DMS53 (cell line): ENCODE measurements around the gene TRAF5.

Source experiments
- DNase-seq: peaks from one replicate; lab custom pipeline; 2025; lab: John Stamatoyannopoulos, UW

TRAF5 gene

DNA sequence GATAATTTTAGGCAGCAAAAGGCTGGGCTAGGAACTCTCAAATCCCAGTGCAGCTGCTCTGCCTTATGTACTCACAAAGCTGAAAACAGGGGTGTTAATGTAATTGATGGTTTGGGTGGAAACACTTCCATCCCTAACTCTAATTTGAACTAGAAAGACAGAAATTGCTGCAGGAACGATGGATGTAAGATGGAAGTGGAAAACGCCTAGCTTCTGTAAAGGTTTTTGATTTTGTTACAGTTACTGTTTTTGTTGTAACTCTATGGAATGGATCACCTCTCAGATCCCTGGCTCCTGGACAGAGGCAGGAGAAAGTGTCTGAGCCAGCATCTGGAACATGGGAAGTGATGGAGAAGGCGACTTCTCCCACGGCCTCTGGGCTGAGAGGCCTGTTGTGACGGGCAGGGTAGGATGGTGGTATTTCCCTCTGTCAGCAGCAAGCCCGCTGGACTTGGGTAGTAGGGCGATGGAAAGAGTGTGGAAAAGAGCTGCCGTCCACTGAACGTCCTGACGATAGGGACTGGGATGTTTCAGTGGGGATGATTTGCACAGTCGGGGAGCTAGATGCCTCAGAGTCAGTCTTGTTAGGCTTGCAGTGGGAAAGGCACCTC is 1.6 kb downstream of the TRAF5 start:
- peak; percentile 56 for DNase-seq

DNA sequence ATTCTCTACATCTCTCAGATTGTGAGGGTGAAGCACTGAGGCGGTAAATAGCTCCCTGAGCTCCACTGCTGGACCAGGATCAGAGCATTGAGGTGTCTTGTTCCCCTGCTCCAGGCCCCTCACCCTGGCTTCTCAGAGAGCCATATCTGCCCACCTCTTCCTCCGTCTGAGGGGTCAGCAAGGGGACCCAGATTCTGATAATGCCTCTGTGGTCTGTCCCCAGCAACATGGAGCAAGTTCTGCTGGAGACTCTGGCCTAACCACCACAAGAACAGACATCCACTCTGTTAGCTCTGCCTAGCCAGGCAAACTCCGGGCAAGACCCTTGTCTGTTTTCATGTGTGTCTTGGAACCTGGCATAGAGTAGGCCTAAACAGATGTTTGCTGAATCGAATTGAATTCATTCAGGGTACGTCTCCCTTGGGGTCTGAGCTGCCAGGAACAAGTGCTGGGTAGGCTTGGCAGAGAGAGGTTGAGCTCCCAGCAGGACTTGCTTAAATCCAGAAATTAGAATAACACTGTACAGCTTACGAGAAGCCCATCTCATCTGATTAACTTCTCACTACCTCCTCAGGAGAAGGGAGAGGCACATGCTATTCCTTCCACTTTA is 2.3 kb downstream of the TRAF5 start:
- DNase-seq, result peak; percentile 51

DNA sequence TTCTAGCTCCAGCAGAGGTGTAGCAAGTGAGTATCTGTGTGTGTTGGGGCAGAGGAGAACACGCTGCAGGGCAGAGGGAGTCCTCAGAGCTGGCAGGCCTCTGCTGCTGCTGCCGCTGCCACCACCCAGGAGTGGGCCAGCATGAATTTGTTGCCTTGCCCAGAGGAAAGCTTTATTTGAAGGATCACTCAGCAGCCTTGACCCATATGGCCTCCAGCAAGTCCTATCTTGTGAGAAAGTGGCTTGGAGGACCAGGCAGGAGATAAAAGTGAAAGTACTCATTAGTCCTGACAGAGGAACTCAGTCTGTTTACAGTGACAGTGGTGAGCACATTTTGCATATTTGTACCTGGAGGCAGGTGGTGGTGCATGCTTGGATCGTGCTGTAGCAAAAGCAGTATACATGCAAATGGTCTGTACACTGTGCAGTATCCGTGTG is 3.1 kb downstream of the TRAF5 start:
- DNase-seq, result peak; percentile 76

DNA sequence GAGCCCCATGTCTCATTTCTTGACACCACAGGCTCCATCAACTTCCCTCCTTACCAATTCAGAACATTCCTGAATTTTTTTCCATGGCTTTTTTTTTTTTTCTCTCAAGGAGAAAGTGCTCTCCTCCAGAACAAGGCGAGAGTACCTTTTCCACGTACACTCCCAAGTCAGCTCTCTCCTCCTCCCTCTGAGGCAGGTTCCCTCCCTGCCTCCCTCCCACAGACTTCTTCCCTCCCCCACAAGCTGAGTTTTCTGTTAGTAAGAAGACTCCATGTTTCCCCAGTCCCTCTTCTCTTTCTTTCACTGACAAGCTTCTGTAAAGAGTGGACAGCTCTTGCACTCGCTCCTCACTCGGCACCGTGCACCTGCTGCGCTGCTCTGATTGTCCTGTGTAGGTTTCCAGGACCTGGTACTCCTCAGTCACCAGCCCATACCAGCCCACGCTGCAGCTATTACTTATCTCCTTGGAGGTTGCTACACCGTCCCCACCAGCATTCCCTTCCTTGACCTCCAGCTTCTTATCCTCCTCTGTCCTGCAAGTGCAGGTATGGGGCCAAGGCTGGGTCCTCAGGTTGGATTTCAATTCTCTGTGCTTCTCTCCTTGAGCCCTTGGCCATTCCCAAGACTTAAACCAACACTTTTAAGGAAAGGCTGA is 3.8 kb downstream of the TRAF5 start:
- no peak for DNase-seq

DNA sequence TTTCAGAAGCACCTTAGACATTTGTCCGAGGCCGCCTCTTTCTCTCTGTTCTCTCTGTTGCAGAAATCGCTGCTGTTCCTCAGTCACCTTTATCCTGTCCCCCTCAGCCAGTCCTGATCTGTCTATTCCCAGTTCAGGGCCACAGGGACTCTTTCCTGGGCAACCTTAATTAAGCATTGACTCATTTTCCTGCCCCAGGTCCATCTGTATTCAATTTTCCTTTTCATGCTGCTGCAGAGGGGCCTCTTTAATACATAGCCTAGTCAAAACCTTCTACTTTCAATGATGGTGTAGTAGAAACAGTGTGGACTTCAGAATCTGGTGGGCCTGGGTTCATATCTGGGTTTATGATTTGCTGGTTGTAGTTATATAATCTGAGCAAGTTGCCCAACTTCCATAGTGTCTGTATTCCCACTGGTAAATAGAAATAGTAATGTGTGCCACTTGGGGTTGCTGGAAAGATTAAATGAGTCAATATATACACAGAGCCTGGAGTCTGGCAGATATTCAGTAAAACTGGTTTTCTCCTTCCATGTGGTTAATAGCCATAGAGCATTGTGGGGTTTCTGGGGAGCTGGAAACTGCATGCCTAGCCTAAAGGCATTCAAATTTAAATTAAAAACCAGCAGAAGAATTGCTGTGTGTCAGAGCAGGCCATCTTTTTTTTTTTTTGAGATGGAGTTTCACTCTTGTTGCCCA is 4.5 kb downstream of the TRAF5 start:
- peak; percentile 74 for DNase-seq

DNA sequence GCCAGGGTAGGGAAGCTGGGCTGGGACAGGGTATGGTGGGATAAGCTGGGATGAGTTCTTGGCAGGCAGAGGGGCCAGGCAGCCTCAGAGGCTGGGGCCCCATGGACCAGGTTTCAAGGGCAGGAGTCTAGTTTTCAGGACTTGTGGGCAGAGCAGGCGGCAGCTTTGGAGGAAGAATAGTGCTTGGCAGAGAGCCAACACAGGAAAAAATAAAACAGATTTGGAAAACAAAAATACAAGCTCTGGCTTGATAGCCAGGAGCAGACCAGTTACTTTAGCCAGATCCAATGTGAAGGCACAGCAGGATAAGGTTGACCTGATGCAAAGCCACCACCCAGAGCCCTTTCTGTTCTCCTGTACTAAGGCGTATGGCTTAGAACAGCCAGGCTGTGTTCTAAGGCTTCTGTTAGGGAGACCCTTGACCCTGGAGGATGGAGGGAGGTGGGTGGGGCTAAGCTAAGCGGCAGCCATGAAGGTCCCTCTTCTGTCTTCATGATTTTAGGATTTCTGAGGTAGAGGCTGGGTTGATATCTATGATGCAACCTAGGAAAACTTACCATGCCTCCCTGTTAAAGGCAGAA is 5.5 kb downstream of the TRAF5 start:
- peak; percentile 47 for DNase-seq

DNA sequence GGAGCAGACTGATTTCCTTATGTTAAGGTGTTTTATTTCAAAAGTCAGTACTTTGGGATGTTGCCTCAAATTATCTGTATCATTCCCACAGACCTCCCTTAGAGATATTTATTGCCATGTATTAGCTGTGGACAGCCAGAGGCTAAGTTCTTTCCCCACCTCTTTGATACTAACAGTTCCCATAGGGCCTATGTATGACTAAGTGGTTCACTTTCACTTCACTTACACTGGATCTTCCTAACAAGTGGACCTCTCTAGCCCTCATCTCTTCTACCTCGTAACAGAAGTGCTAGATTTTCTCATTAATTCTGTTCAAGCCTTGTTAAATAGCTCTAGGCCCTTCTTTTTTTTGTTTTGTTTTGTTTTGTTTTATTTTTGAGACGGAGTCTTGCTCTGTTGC is 6.2 kb downstream of the TRAF5 start:
- DNase-seq, result peak; percentile 57

DNA sequence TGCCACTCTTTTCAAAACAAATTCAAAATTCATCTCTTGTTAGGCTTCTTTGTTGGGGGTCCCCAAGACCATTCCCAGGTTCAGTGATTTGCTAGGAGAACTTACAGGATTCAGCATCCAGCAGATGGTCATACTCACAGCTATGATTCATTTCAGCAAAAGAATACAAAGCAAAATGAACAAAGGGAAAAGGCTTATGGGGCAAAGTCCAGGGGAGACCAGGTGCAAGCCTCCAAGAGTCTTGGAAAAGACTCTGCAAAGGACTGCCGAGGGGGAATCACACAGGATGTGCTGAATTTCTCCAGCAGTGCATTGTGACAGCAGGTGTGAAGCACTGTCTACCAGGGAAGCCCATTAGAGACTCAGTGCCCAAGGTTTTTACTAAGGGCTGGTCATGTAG is 7.3 kb downstream of the TRAF5 start:
- DNase-seq, result peak; percentile 99

DNA sequence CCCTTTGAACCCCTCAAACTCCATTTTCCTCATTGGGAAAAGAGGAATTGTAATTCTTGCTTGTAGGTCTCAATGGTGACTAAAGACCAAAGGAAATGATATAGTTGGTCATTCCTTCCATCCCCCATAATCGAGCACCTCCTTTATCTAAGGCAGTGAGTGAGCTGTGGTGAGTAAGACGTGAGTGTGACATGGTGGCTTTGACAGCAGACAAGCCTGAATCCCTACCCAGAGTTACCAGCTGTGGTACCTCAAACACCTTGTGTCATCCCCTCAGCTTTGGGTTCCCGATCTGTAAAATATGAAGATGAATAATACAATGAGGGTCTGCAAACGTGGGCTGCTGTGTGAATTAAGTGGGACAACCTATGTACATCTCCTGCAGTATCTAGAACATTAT is 8.4 kb downstream of the TRAF5 start:
- peak; percentile 49 for DNase-seq

DNA sequence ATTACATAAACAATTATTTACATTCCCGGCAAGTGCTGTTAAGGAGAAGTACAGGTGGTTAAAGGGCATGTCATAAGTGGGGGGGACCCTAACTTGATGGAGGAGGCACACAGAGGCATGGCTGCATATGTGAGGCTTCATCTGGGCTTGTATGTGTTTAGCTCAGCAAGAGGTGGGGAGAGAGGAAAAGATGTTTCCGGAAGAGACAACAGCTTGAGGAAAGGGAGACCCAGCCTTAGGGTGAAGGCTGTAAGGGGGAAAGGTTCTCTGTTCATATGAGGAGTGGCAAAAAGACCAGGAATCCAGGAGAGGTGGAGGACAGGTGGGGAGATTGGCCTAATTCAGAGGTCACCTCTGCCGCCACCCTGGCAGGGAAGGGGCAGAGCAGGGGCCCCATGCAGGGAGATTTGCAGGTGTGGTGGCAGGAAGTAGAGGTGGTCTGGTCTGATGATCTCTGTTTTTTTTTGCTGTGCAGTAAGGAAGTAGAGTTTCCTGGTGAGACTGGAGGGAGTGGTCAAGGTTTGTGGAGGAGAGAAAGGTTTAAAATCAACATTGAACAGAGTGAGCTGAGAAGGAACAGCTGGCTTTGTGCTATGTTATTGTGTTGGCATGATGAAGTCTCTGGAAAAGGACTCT is 9.0 kb downstream of the TRAF5 start:
- DNase-seq, result peak; percentile 85

DNA sequence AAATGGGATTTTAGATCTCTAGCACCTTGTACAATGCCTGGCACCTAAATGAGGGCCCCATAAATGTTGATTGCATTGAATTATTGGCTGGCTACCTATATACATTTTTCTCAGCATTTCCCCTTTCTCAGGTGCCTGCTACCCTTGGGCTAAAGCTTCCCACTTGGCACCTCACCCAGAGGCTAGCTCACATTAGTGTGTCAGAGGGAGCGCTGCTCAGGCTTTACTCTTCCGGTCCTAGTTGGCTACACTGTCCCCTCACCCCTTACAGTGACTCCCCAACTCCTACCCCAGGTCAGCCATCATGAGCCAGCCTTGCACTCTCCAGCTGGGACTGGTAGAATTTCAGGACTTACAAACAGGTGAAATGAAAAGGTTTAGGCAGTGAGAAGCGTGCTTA is 9.5 kb downstream of the TRAF5 start:
- peak; percentile 87 for DNase-seq

DNA sequence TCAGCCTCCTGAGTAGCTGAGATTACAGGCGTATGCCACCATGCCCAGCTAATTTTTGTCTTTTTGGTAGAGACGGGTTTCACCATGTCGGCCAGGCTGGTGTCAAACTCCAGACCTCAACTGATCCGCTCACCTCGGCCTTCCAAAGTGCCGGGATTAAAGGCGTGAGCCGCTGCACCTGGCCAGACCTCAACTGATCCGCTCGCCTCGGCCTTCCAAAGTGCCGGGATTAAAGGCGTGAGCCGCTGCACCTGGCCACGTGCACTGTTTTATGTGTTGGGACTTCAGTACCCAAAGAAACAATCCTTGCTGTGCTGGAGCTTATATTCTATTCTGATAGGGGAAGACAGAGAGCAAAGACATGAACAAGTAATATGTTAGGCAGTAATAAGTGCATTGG is 10.1 kb downstream of the TRAF5 start:
- peak; percentile 72 for DNase-seq

DNA sequence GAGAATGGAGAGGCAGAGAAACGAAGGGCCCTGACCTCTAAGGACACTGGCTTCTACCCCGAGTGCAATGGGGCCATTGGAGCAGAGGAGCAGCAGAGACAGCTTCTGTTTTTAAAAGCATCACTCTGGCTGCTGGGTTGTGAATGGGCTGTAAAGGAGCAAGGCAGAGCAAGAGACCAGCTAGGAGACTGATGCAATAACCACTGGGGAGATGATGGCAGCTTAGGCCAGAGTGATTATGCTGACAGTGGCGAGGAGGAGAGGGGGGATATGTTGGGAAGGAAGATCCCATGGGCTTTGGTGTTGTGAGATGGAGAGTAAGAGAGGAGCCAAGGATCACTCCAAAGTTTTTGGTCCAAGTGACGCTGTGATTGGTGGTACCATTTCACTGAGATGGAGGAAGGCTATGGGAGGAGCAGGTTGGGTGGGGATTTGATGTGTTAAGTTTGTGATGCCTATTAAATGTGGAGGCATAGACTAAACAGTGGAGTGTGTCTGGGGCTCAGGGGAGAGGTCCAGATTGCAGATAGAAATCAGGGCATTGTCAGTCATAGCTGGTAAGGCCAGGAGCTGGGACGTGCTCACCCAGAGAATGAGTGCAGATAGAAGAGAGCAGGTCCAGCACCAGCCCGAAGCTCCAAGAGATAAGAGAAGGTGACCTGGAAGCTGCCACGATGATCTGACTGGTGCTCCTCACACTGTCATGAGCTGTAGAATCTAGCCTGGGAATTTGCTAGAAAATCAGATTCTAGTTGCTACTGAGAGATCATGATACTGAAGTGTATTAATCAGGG is 11.0 kb downstream of the TRAF5 start:
- no peak for DNase-seq

DNA sequence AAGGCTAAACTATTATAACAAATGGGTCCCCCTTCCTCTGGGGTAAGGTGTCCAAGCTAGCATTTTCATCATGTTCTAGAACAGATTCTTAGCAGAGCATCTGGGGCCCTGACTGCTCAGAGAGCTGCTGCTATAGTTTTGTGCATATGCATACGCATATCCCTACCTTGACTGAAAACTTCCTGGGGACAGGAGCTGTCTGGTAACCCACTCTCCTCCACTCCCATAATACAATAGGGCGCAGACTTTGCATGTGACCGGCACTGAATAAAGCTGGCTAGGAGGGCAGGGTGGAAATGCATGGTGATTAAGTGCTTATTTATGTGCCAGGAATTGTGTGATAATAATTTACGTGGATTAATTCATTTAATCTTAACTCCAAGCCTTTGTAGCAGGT is 11.6 kb downstream of the TRAF5 start:
- DNase-seq, result no peak

DNA sequence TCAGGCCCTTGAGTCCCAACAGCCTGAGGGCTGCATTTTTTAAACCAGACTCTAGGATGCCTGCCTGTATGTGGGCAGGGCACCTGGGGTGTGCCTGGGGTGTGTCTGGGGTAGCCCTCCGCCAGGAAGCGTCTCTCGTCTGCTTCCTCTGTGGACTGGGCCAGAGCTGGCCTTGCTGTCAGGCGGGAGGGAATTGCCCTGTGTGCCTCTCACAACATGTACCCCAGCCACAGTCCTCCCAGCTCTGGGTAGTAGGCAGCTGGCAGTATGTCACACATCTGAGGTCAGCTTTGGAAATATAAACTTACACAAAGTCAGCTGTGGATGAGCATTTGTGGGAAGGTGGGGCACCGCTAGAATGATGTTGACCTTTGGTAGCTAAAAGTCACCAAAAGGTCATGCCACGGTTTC is 13.0 kb downstream of the TRAF5 start:
- no peak for DNase-seq

DNA sequence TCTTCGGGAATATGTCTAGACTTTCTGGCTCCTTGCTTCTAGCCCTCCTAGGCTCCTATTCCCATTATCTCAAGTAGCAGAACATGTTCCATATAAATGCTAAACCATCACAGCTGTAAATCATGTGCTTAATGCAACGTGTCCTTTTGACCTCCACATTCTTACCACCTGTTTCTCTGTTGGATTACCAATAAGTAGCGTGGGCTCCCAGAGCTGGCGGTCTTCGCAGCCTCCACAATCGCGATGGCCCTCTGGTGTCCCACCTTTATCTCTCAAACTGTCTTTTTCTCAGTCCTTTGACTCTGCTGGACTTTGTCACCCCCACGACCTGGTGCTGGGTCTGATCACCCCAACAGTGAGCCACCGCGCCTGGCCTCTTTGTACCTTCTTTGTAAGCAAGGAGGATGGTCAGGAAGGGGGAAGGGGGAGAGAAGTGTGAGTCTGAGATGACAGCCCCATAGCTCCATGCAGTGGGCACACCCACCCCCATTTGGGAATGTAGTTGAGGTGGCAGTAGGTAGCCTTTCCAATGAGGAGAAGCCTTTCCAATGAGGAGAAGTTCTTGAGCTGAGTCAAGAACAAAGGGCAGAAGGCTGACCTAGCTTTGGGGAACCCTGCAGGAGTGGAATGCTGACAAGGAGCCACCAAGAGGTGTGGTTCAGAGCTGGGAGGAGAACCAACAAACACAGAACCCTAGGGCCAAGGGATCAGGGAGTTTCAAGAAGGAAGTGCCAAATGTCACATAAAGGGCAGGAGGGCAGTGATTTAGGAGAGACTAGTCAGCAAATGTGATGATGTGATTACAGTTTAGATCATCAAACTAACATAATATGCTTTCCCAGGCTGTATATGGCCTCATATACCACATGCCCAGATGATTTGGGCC is 14.2 kb downstream of the TRAF5 start:
- DNase-seq, result no peak

DNA sequence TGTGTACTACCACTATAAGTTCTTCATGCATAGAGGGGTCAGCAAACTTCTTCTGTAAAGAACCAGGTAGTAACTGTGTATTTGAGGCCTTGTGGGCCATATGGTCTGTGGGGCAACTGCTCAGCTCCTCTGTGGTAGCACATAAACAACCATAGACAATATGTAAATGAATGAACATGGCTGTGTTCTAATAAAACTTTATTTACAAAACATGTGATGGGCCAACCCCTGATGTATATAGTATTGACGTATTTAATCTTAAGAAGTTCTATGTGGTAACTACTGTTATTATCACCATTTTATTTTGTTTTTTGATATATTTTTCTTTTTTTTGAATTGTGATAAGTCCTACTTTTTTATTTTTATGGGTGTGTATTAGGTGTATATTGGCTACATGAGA is 15.4 kb downstream of the TRAF5 start:
- DNase-seq, result no peak

DNA sequence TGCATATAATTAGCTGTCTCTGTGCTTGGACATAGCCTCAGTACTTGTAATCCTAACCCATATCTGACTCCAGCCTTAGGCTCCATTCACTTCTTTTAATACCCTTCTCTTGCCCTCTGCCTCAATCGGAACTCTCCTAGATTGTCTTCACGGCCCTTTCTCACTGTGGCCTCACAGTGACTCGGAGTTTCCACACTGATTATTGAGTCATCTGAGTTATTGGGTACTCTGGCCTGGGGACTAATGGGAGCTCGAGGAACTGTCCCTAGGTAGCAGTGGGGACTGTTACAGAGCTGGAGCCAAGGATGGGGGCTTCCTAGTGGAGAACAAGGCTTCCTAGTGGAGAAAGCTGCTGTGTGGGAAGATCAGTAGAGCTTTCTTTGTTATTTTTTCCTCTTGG is 17.0 kb downstream of the TRAF5 start:
- no peak for DNase-seq

DNA sequence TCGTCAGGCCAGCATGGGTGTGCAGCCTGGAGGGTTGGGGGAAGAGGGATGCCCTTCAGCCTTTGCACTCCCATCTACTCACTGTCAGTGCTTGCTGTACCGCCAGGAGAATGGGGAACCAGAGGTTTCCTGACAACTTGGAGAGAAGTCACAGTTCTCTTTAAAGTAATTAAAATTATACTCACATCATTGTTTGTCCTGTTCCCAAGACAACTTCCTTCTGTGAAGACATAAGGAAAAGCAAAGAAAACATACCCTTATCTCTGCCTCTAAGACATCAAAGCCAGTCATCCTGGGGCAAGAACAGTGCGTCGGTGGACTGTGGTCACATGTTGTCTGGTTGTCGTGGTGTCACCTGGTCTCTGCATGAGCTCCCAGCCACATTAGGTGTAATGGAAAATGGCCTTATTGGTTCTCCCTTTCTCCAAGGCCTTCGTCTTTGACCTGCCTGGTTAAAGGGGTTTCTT is 17.6 kb downstream of the TRAF5 start:
- DNase-seq, result no peak

DNA sequence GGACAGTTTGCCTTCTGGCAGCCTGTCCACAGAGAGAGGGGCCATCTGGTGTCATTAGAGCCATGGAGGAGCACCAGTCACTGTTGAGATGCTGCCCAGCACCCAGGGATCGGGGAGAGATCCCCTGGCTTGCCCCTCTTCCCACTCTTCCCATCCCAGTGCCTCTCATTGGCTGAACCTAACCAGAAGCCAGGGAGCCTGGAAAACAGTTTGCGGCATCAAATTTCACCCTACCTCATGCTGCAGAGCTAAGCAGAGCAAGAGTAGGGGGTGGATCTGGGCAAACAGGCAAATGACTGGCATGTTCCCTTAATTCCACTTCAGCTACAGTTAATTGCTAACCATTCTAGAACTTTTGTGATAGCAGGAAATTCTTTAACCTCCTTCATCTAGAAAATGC is 19.1 kb downstream of the TRAF5 start:
- DNase-seq, result no peak
